HepG2 (cell line): ENCODE data around the gene DNAAF3. TPM values are rescaled to one million over a fixed set of nuclear protein-coding genes. Genes with fewer than 3 reads are reported as not detected.
A peak's percentile ranks its signal among the peaks of the same experiment; 100 is the strongest.

ENCODE experiments used
- ATF7 ChIP-seq, 2 experiments: fragments of 450-650 bp in 1 of 2; sonication (generic) in 1 of 2; formaldehyde crosslinking in 1 of 2; IDR thresholded peaks; 2 replicates each; pipeline versions ENCODE4 v1.4.0 to v1.6.1; 2016 to 2020; ENCODE audit warnings: antibody characterized with exemption in 1 of 2, mild to moderate bottlenecking in 1 of 2, missing genetic modification reagents in 1 of 2
- CCDC6 ChIP-seq: sonication (generic); formaldehyde crosslinking; IDR thresholded peaks from 2 replicates; pipeline ENCODE4 v1.8.1; 2022; ENCODE audit warnings: mild to moderate bottlenecking, missing genetic modification reagents, moderate library complexity
- ETV5 ChIP-seq: IDR thresholded peaks from 2 replicates; pipeline ENCODE4 v1.6.1; 2018; ENCODE audit warnings: missing biosample characterization, missing genetic modification reagents, inconsistent platforms, borderline replicate concordance
- FOXK2 ChIP-seq: fragments of 450-650 bp; IDR thresholded peaks from 2 replicates; pipeline ENCODE4 v1.6.1; 2016
- GABPA ChIP-seq, 2 experiments: IDR thresholded peaks; 2 replicates each; pipeline ENCODE4 v1.6.1; 2011 to 2016; ENCODE audit warnings: low read depth in 2 of 2, low read length in 1 of 2, missing biosample characterization in 1 of 2, missing genetic modification characterization in 1 of 2
- HNF4A ChIP-seq: sonication (generic); formaldehyde crosslinking; IDR thresholded peaks from 2 replicates; pipeline ENCODE4 v1.4.0; 2020; ENCODE audit warnings: missing genetic modification reagents
- JDP2 ChIP-seq: sonication (generic); formaldehyde crosslinking; IDR thresholded peaks from 2 replicates; pipeline ENCODE4 v1.8.1; 2022; ENCODE audit warnings: missing genetic modification reagents, borderline replicate concordance
- MIER3 ChIP-seq: IDR thresholded peaks from 2 replicates; pipeline ENCODE4 v1.6.1; 2016; ENCODE audit warnings: missing compliant biosample characterization, borderline replicate concordance
- MTA3 ChIP-seq: sonication (generic); formaldehyde crosslinking; IDR thresholded peaks from 2 replicates; pipeline ENCODE4 v1.4.0; 2020; ENCODE audit warnings: missing genetic modification reagents
- PITX1 ChIP-seq: sonication (generic); formaldehyde crosslinking; IDR thresholded peaks from 2 replicates; pipeline ENCODE4 v1.5.1; 2020; ENCODE audit warnings: mild to moderate bottlenecking, missing genetic modification reagents
- RCOR2 ChIP-seq: IDR thresholded peaks from 2 replicates; pipeline ENCODE4 v1.6.1; 2016; ENCODE audit warnings: missing biosample characterization, missing genetic modification reagents
- TIGD3 ChIP-seq: sonication (generic); formaldehyde crosslinking; IDR thresholded peaks from 2 replicates; pipeline ENCODE4 v1.5.1; 2020; ENCODE audit warnings: mild to moderate bottlenecking, missing genetic modification reagents, borderline replicate concordance
- ZBED4 ChIP-seq: sonication (generic); formaldehyde crosslinking; IDR thresholded peaks from 2 replicates; pipeline ENCODE4 v1.4.0; 2020; ENCODE audit warnings: missing genetic modification reagents, borderline replicate concordance
- ZNF12 ChIP-seq: sonication (generic); formaldehyde crosslinking; IDR thresholded peaks from 2 replicates; pipeline ENCODE4 v1.5.0; 2020; ENCODE audit warnings: missing genetic modification reagents
- ZNF18 ChIP-seq: sonication (generic); formaldehyde crosslinking; IDR thresholded peaks from 2 replicates; pipeline ENCODE4 v1.8.0; 2022; ENCODE audit warnings: mild to moderate bottlenecking, missing genetic modification reagents; ENCODE audit not compliant: insufficient replicate concordance
- ZNF674 ChIP-seq: sonication (generic); formaldehyde crosslinking; IDR thresholded peaks from 2 replicates; pipeline ENCODE4 v1.5.0; 2020; ENCODE audit warnings: low read depth, mild to moderate bottlenecking, missing genetic modification reagents
- ZNF775 ChIP-seq: sonication (generic); formaldehyde crosslinking; IDR thresholded peaks from 2 replicates; pipeline ENCODE4 v1.4.0; 2020; ENCODE audit warnings: missing genetic modification reagents, mild to moderate bottlenecking, moderate library complexity, borderline replicate concordance
- ZNF891 ChIP-seq: sonication (generic); formaldehyde crosslinking; IDR thresholded peaks from 2 replicates; pipeline ENCODE4 v1.5.0; 2020; ENCODE audit warnings: mild to moderate bottlenecking, missing genetic modification reagents
- ZSCAN12 ChIP-seq: sonication (generic); formaldehyde crosslinking; IDR thresholded peaks from 2 replicates; pipeline ENCODE4 v1.9.0; 2021; ENCODE audit warnings: mild to moderate bottlenecking, missing genetic modification reagents
- ZSCAN29 ChIP-seq: sonication (generic); formaldehyde crosslinking; conservative IDR thresholded peaks from 2 replicates; pipeline ENCODE4 v1.4.0; 2020; ENCODE audit warnings: mild to moderate bottlenecking, missing genetic modification reagents
- polyA plus RNA-seq, 8 experiments: library from polyadenylated mRNA; depleted of rRNA in 3 of 8; stranded (reverse) in 7 of 8; unstranded in 1 of 8; fragments of >200 nt; fragmentation: Illumina TruSeq in 4 of 8; extraction: Trizol in 4 of 8; gene quantifications; 2 replicates each; pipeline versions ENCODE4 v1.2.1 to v1.2.3, GENCODE V29; 2011 to 2016; ENCODE audit warnings: low read depth in 4 of 8, missing spikeins in 1 of 8, mixed read lengths in 1 of 8; ENCODE audit not compliant: insufficient read depth in 1 of 8
- total RNA-seq, 5 experiments: library from RNA; depleted of rRNA; stranded (reverse); fragments of >200 nt; fragmentation: Illumina TruSeq; extraction: Trizol; gene quantifications; 2 replicates each; pipeline ENCODE4 v1.2.3, GENCODE V29; 2016; ENCODE audit warnings: low read depth in 1 of 5
- TF ChIP-seq, protein P1 (sequence below): sonication (generic); formaldehyde crosslinking; IDR thresholded peaks from 2 replicates; pipeline ENCODE4 v1.4.0; 2020; ENCODE audit warnings: missing genetic modification reagents

DNAAF3 gene
- total and polyA plus RNA-seq, 2 of the 13 experiments (the other 11 are each of a cell fraction or from before 2014, with no cell fraction given) = 0.30 to 0.40 TPM

GRCh38 chr19:55117663-55118391, 48.6 kb downstream of the DNAAF3 start (continued):
- no peak for TF ChIP-seq ZNF18 (CRISPR knock-in tag)
- TF ChIP-seq ETV5 (CRISPR knock-in tag) = peak; percentile 58
- TF ChIP-seq MTA3 (CRISPR knock-in tag) = no peak
- peak; percentile 41; the same call in 1 of the 2 replicates for TF ChIP-seq HNF4A (CRISPR knock-in tag)
- 0 out of 2 replicates have a peak, but pooled peaks have one; percentile 12 for TF ChIP-seq FOXK2
- TF ChIP-seq ZNF674 (CRISPR knock-in tag) = no peak
- no peak for TF ChIP-seq ZNF775 (CRISPR knock-in tag)
- no peak for TF ChIP-seq ZSCAN29 (CRISPR knock-in tag)
- TF ChIP-seq RCOR2 (CRISPR knock-in tag) = 0 out of 2 replicates have a peak, but pooled peaks have one; percentile 17
- no peak for TF ChIP-seq ATF7 (IDR thresholded peaks at IDR 0.05)
- TF ChIP-seq ATF7 (CRISPR knock-in tag; IDR thresholded peaks at IDR 0.05) = no peak
- TF ChIP-seq MIER3 (CRISPR knock-in tag) = no peak
- no peak for TF ChIP-seq ZSCAN12
- no peak for TF ChIP-seq PITX1 (CRISPR knock-in tag)
- TF ChIP-seq TIGD3 = no peak
- TF ChIP-seq GABPA (IDR thresholded peaks at IDR 0.05; ENCODE audit: low read depth, low read length) = peak; percentile 57
- peak; percentile 88 for TF ChIP-seq GABPA (CRISPR knock-in tag; IDR thresholded peaks at IDR 0.05; ENCODE audit: low read depth)
- TF ChIP-seq, protein P1, sequence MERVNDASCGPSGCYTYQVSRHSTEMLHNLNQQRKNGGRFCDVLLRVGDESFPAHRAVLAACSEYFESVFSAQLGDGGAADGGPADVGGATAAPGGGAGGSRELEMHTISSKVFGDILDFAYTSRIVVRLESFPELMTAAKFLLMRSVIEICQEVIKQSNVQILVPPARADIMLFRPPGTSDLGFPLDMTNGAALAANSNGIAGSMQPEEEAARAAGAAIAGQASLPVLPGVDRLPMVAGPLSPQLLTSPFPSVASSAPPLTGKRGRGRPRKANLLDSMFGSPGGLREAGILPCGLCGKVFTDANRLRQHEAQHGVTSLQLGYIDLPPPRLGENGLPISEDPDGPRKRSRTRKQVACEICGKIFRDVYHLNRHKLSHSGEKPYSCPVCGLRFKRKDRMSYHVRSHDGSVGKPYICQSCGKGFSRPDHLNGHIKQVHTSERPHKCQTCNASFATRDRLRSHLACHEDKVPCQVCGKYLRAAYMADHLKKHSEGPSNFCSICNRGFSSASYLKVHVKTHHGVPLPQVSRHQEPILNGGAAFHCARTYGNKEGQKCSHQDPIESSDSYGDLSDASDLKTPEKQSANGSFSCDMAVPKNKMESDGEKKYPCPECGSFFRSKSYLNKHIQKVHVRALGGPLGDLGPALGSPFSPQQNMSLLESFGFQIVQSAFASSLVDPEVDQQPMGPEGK (CRISPR knock-in tag) = peak; percentile 99
- no peak for TF ChIP-seq ZNF12
- no peak for TF ChIP-seq JDP2 (CRISPR knock-in tag)
- no peak for TF ChIP-seq ZBED4
- TF ChIP-seq ZNF891 (CRISPR knock-in tag) = no peak
- no peak for TF ChIP-seq CCDC6
